ENCODE results near the gene SBK3. TPM values are rescaled to one million over a fixed set of nuclear protein-coding genes. Genes with fewer than 3 reads are reported as not detected.

SBK3 gene
- total RNA-seq, 1 donor from 2014 or later, result not detected

GRCh38 chr19:55495646-55496349 is 49.5 kb downstream of the SBK3 start:
- Mint-ChIP-seq H3K4me1 (ENCODE audit: low read depth) (no peaks in the 10 kb centered on the region), H3K27me3 (peaks cover 17% of the 10 kb centered on the region), H3K27ac (no peak overlapping the region), H3K9me3 (ENCODE audit: low read depth) (no peaks in the 10 kb centered on the region), H3K36me3 (ENCODE audit: insufficient read depth) (no peaks in the 10 kb centered on the region), H3K4me3 (ENCODE audit: low read depth) (no peak overlapping the region)
- TF ChIP-seq CTCF (IDR thresholded peaks at IDR 0.05; ENCODE audit: unreplicated experiment), result no peak
- DNase-seq (ENCODE audit: low spot score, unreplicated experiment), result no peak

DNA sequence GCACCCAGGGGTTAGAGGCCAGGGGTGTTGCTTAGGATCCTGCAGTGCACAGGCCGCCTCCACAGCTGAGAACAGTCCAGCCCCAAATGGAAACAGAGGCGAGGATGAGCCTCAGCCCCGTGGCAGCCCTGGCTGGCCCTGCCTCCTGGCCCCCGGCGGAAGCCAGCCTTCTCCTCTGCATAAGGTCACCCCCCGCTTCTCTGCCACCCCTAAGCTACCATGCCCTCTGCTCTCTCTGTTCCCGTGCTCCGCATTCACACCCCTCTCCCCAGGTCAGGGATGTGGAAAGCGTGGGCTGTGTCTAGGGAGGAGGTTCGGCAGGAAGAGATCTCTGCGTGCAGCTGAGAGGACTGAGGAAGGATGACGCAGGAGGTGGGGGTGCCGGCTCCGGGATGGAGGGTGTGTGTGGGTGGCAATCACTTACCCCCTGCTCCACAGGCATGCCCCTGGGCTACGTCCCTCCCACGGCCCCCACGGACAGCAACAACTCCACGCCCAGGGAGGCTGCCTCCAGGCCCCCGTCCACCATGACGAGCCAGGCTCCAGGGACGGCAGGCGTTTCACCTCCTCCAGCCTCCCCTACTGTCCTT is 51.1 kb downstream of the SBK3 start:
- Mint-ChIP-seq H3K27ac (no peak overlapping the region), H3K27me3 (peaks cover 16% of the 10 kb centered on the region), H3K36me3 (ENCODE audit: insufficient read depth) (no peaks in the 10 kb centered on the region), H3K4me3 (ENCODE audit: low read depth) (no peak overlapping the region), H3K4me1 (ENCODE audit: low read depth) (no peaks in the 10 kb centered on the region), H3K9me3 (ENCODE audit: low read depth) (no peaks in the 10 kb centered on the region)
- no peak for TF ChIP-seq CTCF (IDR thresholded peaks at IDR 0.05; ENCODE audit: unreplicated experiment)
- DNase-seq (ENCODE audit: low spot score, unreplicated experiment), result no peak

DNA sequence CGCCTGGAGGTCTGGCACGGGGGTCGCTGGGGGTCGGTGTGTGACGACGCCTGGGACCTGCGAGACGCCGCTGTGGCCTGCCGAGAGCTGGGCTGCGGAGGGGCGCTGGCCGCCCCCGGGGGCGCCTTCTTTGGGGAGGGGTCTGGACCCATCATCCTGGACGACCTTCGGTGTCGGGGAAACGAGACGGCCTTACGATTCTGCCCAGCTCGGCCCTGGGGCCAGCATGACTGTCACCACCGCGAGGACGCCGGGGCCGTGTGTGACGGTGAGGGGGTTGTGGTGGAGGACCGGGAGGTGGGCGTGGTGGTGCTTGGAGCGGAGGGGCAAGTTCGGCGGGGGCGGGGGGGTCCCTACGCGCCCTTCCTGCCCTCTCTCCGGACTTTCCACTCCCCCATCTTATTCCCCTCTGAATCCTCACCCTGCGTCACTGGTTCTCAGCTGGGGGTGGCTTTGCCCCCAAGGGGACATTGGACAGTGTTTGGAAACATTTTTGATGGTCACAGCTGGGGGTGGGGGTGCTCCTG is 51.6 kb downstream of the SBK3 start:
- Mint-ChIP-seq H3K27me3 (peaks cover 11% of the 10 kb centered on the region), H3K36me3 (ENCODE audit: insufficient read depth) (no peaks in the 10 kb centered on the region), H3K4me1 (ENCODE audit: low read depth) (no peaks in the 10 kb centered on the region), H3K9me3 (ENCODE audit: low read depth) (no peaks in the 10 kb centered on the region), H3K4me3 (ENCODE audit: low read depth) (no peak overlapping the region), H3K27ac (no peak overlapping the region)
- TF ChIP-seq CTCF (IDR thresholded peaks at IDR 0.05; ENCODE audit: unreplicated experiment), result no peak
- DNase-seq (ENCODE audit: low spot score, unreplicated experiment), result no peak

GRCh38 chr19:55493052-55493644 is 52.2 kb downstream of the SBK3 start:
- no peaks in the 10 kb centered on the region for H3K36me3 Mint-ChIP-seq (ENCODE audit: insufficient read depth)
- no peaks in the 10 kb centered on the region for H3K9me3 Mint-ChIP-seq (ENCODE audit: low read depth)
- H3K4me1 Mint-ChIP-seq (ENCODE audit: low read depth), result peaks cover 1% of the 10 kb centered on the region
- no peak for DNase-seq (ENCODE audit: low spot score, unreplicated experiment)
- TF ChIP-seq CTCF (IDR thresholded peaks at IDR 0.05; ENCODE audit: unreplicated experiment), result no peak
- peaks cover 11% of the 10 kb centered on the region for H3K27me3 Mint-ChIP-seq
- no peak overlapping the region for H3K27ac Mint-ChIP-seq
- H3K4me3 Mint-ChIP-seq (ENCODE audit: low read depth), result no peak overlapping the region

DNA sequence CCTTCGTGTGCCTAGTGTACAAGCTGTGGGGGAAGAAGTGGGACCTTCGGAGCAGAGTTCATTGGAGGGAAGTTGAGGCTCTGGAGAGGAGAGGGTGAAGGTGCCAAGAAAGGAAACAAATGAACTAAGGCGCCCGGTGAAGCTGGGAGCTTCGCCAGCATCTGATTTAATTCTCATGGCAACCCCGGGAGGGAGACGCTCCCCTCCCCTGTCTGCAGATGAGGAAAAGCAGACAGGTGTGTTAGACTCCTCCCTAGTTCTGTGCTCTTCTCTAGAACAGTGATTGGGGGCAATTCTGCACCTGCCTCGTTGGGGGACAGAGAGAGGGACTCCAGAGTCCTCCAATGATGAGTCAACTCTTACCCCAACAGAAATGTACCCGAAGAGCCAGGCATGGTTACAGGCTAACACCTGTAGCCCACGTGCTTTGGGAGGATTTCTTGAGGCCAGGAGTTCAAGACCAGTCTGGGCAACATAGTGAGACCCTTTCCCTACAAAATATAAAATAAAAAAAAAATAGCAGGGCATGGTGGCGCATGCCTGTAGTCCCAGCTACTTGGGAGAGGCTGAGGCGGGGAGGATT is 52.9 kb downstream of the SBK3 start:
- H3K27me3 Mint-ChIP-seq, result peaks cover 11% of the 10 kb centered on the region
- H3K9me3 Mint-ChIP-seq (ENCODE audit: low read depth), result no peaks in the 10 kb centered on the region
- no peak overlapping the region for H3K27ac Mint-ChIP-seq
- TF ChIP-seq CTCF (IDR thresholded peaks at IDR 0.05; ENCODE audit: unreplicated experiment), result no peak
- no peaks in the 10 kb centered on the region for H3K36me3 Mint-ChIP-seq (ENCODE audit: insufficient read depth)
- peaks cover 4% of the 10 kb centered on the region for H3K4me1 Mint-ChIP-seq (ENCODE audit: low read depth)
- no peak for DNase-seq (ENCODE audit: low spot score, unreplicated experiment)
- H3K4me3 Mint-ChIP-seq (ENCODE audit: low read depth), result no peak overlapping the region

Data from progenitor cell of endocrine pancreas (in vitro differentiated cells).